Dendritic cell treated with granulocyte-macrophage colony-stimulating factor and Interleukin-4, amounts not matched to agents 40 ng/mL and 50 ng/mL, for 4 days (primary cell): ENCODE data around the gene FOXJ1.

Experiments used
- H3K27ac Mint-ChIP-seq: one replicate; pipeline ENCODE4 v1.8.0; 2022; ENCODE audit warnings: mild to moderate bottlenecking, mixed read lengths
- H3K27me3 Mint-ChIP-seq: one replicate; pipeline ENCODE4 v1.8.0; 2022; ENCODE audit warnings: mild to moderate bottlenecking, mixed read lengths
- H3K36me3 Mint-ChIP-seq: one replicate; pipeline ENCODE4 v1.8.0; 2022; ENCODE audit warnings: low read depth, mixed read lengths
- H3K4me1 Mint-ChIP-seq: one replicate; pipeline ENCODE4 v1.8.0; 2022; ENCODE audit warnings: low read depth, mixed read lengths
- H3K4me3 Mint-ChIP-seq: one replicate; pipeline ENCODE4 v1.8.0; 2022; ENCODE audit warnings: mild to moderate bottlenecking, moderate library complexity, mixed read lengths
- H3K9me3 Mint-ChIP-seq: one replicate; pipeline ENCODE4 v1.8.0; 2022; ENCODE audit warnings: mixed read lengths
- intact Hi-C: fragments of 100-400 bp; cut with micrococcal nuclease; formaldehyde crosslinking; loops from one replicate; pipeline ENCODE4 v1.15.0; 2022

The FOXJ1 gene

GRCh38 chr17:76131051-76131691 lies 9.9 kb downstream of the FOXJ1 start:
- Mint-ChIP-seq H3K27me3 (peaks cover 21% of the 10 kb centered on the region), H3K9me3 (no peaks in the 10 kb centered on the region), H3K27ac (no peak overlapping the region)

GRCh38 chr17:76130473-76130872 lies 10.6 kb downstream of the FOXJ1 start:
- H3K9me3 Mint-ChIP-seq = no peaks in the 10 kb centered on the region
- H3K4me3 Mint-ChIP-seq = no peak overlapping the region
- peaks cover 8% of the 10 kb centered on the region for H3K4me1 Mint-ChIP-seq
- H3K27ac Mint-ChIP-seq = no peak overlapping the region
- H3K27me3 Mint-ChIP-seq = peaks cover 21% of the 10 kb centered on the region
- no peaks in the 10 kb centered on the region for H3K36me3 Mint-ChIP-seq
- intact Hi-C loops = no loop called here

More at GRCh38 chr17:76131051-76131691, 9.9 kb downstream of the FOXJ1 start:
- H3K4me3 Mint-ChIP-seq = no peak overlapping the region
- peaks cover 8% of the 10 kb centered on the region for H3K4me1 Mint-ChIP-seq
- no peaks in the 10 kb centered on the region for H3K36me3 Mint-ChIP-seq
- intact Hi-C loops = no loop called here

GRCh38 chr17:76125922-76126321 lies 15.1 kb downstream of the FOXJ1 start:
- no peaks in the 10 kb centered on the region for H3K9me3 Mint-ChIP-seq
- H3K4me1 Mint-ChIP-seq = peaks cover 21% of the 10 kb centered on the region
- no peaks in the 10 kb centered on the region for H3K36me3 Mint-ChIP-seq
- intact Hi-C loops = no loop called here
- H3K27me3 Mint-ChIP-seq = peaks cover 33% of the 10 kb centered on the region
- H3K27ac Mint-ChIP-seq = no peak overlapping the region
- H3K4me3 Mint-ChIP-seq = no peak overlapping the region

GRCh38 chr17:76125391-76125675 lies 15.7 kb downstream of the FOXJ1 start:
- Mint-ChIP-seq H3K4me1 (peaks cover 15% of the 10 kb centered on the region), H3K27ac (no peak overlapping the region), H3K36me3 (no peaks in the 10 kb centered on the region), H3K9me3 (no peaks in the 10 kb centered on the region), H3K4me3 (no peak overlapping the region), H3K27me3 (peaks cover 33% of the 10 kb centered on the region)
- intact Hi-C loops = no loop called here

GRCh38 chr17:76124582-76125390 lies 16.3 kb downstream of the FOXJ1 start:
- H3K27ac Mint-ChIP-seq = no peak overlapping the region
- no peak overlapping the region for H3K4me3 Mint-ChIP-seq
- no peaks in the 10 kb centered on the region for H3K9me3 Mint-ChIP-seq
- H3K4me1 Mint-ChIP-seq = peaks cover 14% of the 10 kb centered on the region
- peaks cover 36% of the 10 kb centered on the region for H3K27me3 Mint-ChIP-seq
- intact Hi-C loops = no loop called here
- no peaks in the 10 kb centered on the region for H3K36me3 Mint-ChIP-seq

- peaks cover 14% of the 10 kb centered on the region for H3K4me1 Mint-ChIP-seq
- H3K36me3 Mint-ChIP-seq = no peaks in the 10 kb centered on the region
- H3K9me3 Mint-ChIP-seq = no peaks in the 10 kb centered on the region
- intact Hi-C loops = no loop called here
- no peak overlapping the region for H3K27ac Mint-ChIP-seq
- peaks cover 44% of the 10 kb centered on the region for H3K27me3 Mint-ChIP-seq
- H3K4me3 Mint-ChIP-seq = no peak overlapping the region
These were observed 17.1 kb downstream of the FOXJ1 start for GRCh38 chr17:76123749-76124581.

GRCh38 chr17:76123191-76123499 lies 17.9 kb downstream of the FOXJ1 start:
- no peaks in the 10 kb centered on the region for H3K9me3 Mint-ChIP-seq
- intact Hi-C loops = no loop called here
- no peak overlapping the region for H3K27ac Mint-ChIP-seq
- H3K27me3 Mint-ChIP-seq = peaks cover 46% of the 10 kb centered on the region
- H3K4me1 Mint-ChIP-seq = peaks cover 14% of the 10 kb centered on the region
- H3K36me3 Mint-ChIP-seq = no peaks in the 10 kb centered on the region
- no peak overlapping the region for H3K4me3 Mint-ChIP-seq

- peaks cover 46% of the 10 kb centered on the region for H3K27me3 Mint-ChIP-seq
- H3K27ac Mint-ChIP-seq = peak overlapping the region; percentile 37
- peaks cover 14% of the 10 kb centered on the region for H3K4me1 Mint-ChIP-seq
- H3K4me3 Mint-ChIP-seq = peak overlapping the region; percentile 33
- H3K9me3 Mint-ChIP-seq = no peaks in the 10 kb centered on the region
- H3K36me3 Mint-ChIP-seq = no peaks in the 10 kb centered on the region
- intact Hi-C loops = no loop called here
These were observed 18.4 kb downstream of the FOXJ1 start for GRCh38 chr17:76122431-76123190.

- Mint-ChIP-seq H3K4me3 (peak overlapping the region; percentile 55), H3K4me1 (peaks cover 14% of the 10 kb centered on the region), H3K36me3 (no peaks in the 10 kb centered on the region), H3K27me3 (peaks cover 44% of the 10 kb centered on the region), H3K27ac (peak overlapping the region; percentile 37), H3K9me3 (no peaks in the 10 kb centered on the region)
- intact Hi-C loops = loop anchor here (1.0 to 2.0 kb wide), 2 partner anchors 61 to 157 kb away; no protein-coding TSS in a partner anchor
These were observed 19.1 kb downstream of the FOXJ1 start for GRCh38 chr17:76121932-76122430.

GRCh38 chr17:76120658-76121008 lies 20.4 kb downstream of the FOXJ1 start:
- Mint-ChIP-seq H3K36me3 (no peaks in the 10 kb centered on the region), H3K9me3 (no peaks in the 10 kb centered on the region), H3K27ac (no peak overlapping the region), H3K27me3 (peaks cover 40% of the 10 kb centered on the region), H3K4me1 (peaks cover 14% of the 10 kb centered on the region), H3K4me3 (no peak overlapping the region)
- intact Hi-C loops = loop anchor here (1.0 to 2.0 kb wide), 2 partner anchors 62 to 159 kb away; no protein-coding TSS in a partner anchor

- Mint-ChIP-seq H3K36me3 (no peaks in the 10 kb centered on the region), H3K9me3 (no peaks in the 10 kb centered on the region), H3K4me3 (no peak overlapping the region), H3K27ac (peak overlapping the region; percentile 2), H3K4me1 (peaks cover 14% of the 10 kb centered on the region), H3K27me3 (peaks cover 41% of the 10 kb centered on the region)
- intact Hi-C loops = loop anchor here (2.0 kb wide), 1 partner anchor 63 kb away; no protein-coding TSS in a partner anchor
These were observed 21.4 kb downstream of the FOXJ1 start for GRCh38 chr17:76119409-76120371.

- Mint-ChIP-seq H3K4me3 (no peak overlapping the region), H3K9me3 (peaks cover 8% of the 10 kb centered on the region), H3K27me3 (peaks cover 41% of the 10 kb centered on the region), H3K4me1 (no peaks in the 10 kb centered on the region), H3K36me3 (no peaks in the 10 kb centered on the region), H3K27ac (no peak overlapping the region)
- intact Hi-C loops = no loop called here
These were observed 25.8 kb downstream of the FOXJ1 start for GRCh38 chr17:76115138-76115754.
